ENCODE measurements around the gene SYT15B. TPM values are rescaled to one million over a fixed set of nuclear protein-coding genes. Genes with fewer than 3 reads are reported as not detected.
"Not testable (repeated sequence)": the region's sequence is repeated elsewhere in the genome, so short reads cannot be mapped to it uniquely, and the experiment has no call there.

Gene SYT15B
- total RNA-seq = 0.21 and 0.23 TPM in 2 replicates

DNA sequence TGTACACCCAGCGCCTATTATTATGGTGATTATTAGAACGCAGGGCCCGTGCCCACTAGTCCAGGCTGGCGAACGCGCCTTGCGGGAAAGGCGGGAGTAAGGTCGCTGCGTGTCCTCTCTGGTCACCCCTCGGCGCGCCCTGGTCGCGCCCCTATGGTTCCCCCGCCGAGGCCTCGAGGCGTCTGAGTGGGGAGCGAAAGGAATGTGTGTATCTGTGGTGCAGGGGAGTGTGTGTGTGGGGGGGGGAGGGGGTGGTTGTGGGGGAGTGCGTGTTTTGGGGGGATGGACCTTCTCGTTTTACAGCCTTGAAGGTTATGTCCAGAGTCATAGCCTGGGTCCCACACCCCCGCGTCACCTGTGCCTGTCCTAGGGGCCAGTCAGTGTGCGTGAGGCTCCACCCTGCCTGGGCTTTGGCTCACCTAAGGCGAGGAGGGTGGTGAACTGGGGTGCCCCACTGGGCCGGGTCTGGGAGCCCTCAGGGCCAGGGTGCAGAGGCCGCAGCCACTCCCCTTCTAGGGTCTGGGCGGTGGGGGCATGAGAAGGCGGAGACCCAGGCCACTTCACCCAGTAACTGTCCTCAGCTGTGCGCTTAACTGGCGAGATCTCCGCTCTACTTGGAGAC lies at the start of gene SYT15B:
Gene SYT15B (minus strand): TSS at position 39 of the 622 bp plus-strand sequence. CDS start 952 bp downstream, outside the sequence.
- H3K4me1 Mint-ChIP-seq (ENCODE audit: low read depth); DNase-seq (ENCODE audit: low spot score); H3K4me3 Mint-ChIP-seq (ENCODE audit: low read depth); H3K27ac Mint-ChIP-seq; intact Hi-C loops (cut with micrococcal nuclease); H3K9me3 Mint-ChIP-seq; H3K36me3 Mint-ChIP-seq (ENCODE audit: low read depth); H3K27me3 Mint-ChIP-seq (ENCODE audit: low read depth): not testable (repeated sequence)

DNA sequence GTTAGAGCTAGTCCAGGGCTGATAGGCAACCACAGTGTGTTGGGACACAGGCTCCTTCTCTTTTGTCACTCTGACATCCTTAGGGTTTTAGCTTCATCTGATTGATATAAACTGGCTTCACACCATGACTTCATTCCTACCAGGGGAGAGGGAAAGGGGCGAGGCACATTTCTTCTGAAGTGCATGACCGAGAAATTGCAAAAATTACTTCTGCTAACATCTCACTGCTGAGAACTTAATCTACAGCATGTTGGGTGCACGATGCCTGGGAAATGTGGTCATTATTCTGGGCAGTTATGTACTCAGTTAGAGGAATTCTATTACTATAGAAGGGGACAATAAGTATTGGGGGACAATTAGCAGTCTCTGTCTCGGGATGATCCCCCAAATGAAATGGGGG lies 16.2 kb upstream of the SYT15B start:
- H3K27ac Mint-ChIP-seq; H3K9me3 Mint-ChIP-seq; intact Hi-C loops (cut with micrococcal nuclease); H3K4me1 Mint-ChIP-seq (ENCODE audit: low read depth); H3K36me3 Mint-ChIP-seq (ENCODE audit: low read depth); DNase-seq (ENCODE audit: low spot score); H3K27me3 Mint-ChIP-seq (ENCODE audit: low read depth); H3K4me3 Mint-ChIP-seq (ENCODE audit: low read depth): not testable (repeated sequence)

DNA sequence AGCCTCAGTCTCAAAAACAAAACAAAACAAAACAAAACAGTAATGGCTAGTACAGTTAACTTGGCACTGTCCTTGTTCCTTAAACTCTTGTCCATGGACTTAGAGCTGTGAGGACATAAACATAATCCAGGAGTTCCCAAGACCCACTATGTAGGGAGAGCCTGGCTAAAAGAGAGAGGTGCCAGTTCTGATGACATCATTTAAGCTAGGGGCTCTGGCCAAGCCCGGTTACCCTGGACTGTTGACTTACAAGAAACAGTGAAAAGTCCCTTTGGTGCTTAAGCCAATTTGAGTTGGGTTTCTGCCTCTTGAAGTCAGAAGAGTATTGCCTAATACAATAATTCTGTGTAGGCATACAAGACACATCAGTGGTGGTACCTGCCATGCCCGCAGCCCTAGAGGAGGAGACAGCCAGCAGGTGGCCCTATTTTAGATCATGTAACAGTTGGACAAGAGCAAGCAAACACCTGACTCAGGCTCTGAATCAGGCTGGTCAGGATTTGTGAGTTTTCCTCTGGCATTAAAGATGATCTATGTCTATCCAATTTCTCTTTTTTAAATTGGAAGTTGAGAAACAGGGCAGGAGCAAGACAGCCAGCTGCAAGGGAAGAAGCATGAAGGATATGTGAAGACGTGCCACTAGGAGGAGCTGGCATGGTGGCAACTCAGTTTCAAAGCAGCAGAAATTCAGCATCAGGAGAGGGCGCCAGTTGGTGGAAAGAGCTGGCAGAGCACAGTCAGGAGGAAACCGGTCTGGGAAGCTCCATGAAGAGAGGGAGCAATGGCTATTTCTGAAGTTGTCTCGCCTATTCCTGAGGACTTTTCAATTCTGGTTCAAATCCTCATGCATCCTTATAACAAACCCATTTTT lies 12.2 kb upstream of the SYT15B start:
- DNase-seq (ENCODE audit: low spot score); H3K27ac Mint-ChIP-seq; H3K9me3 Mint-ChIP-seq; intact Hi-C loops (cut with micrococcal nuclease); H3K4me1 Mint-ChIP-seq (ENCODE audit: low read depth); H3K27me3 Mint-ChIP-seq (ENCODE audit: low read depth); H3K4me3 Mint-ChIP-seq (ENCODE audit: low read depth); H3K36me3 Mint-ChIP-seq (ENCODE audit: low read depth): not testable (repeated sequence)

- intact Hi-C loops (cut with micrococcal nuclease); H3K4me1 Mint-ChIP-seq (ENCODE audit: low read depth); H3K9me3 Mint-ChIP-seq; H3K36me3 Mint-ChIP-seq (ENCODE audit: low read depth); H3K27ac Mint-ChIP-seq; H3K4me3 Mint-ChIP-seq (ENCODE audit: low read depth); DNase-seq (ENCODE audit: low spot score); H3K27me3 Mint-ChIP-seq (ENCODE audit: low read depth): not testable (repeated sequence)
Observed at GRCh38 chr10:47770745-47771144, 7.4 kb upstream of the SYT15B start.

DNA sequence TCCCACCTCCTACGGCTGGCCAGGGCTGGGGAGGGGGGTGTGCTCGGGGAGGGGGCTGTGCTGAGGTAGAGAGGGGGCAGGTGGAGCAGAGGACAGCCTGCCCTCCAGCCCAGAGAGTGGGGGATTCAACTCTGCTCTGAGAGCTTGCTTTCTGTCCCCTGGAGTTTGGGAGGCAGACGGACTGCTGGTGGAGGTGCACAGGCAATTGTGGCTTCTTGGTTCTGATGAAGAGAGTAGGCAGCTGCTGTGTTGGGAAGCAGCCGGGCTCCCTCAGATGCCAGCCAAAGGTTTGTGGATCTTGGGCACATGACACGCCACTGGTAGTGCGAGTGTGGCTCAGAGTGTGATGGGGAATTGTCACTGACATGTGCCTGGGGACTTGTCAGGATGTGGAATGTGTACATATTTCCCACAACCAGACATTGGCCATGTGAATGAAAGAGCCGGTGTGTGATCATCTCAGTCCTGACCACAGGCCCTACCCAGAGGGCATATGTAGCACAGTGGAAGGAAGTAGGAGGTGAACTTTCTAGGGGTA lies 5.3 kb upstream of the SYT15B start:
- H3K36me3 Mint-ChIP-seq (ENCODE audit: low read depth); H3K27me3 Mint-ChIP-seq (ENCODE audit: low read depth); H3K9me3 Mint-ChIP-seq; H3K4me1 Mint-ChIP-seq (ENCODE audit: low read depth); DNase-seq (ENCODE audit: low spot score); H3K27ac Mint-ChIP-seq; intact Hi-C loops (cut with micrococcal nuclease); H3K4me3 Mint-ChIP-seq (ENCODE audit: low read depth): not testable (repeated sequence)

- DNase-seq (ENCODE audit: low spot score); H3K27ac Mint-ChIP-seq; H3K4me3 Mint-ChIP-seq (ENCODE audit: low read depth); H3K9me3 Mint-ChIP-seq; H3K4me1 Mint-ChIP-seq (ENCODE audit: low read depth); intact Hi-C loops (cut with micrococcal nuclease); H3K36me3 Mint-ChIP-seq (ENCODE audit: low read depth); H3K27me3 Mint-ChIP-seq (ENCODE audit: low read depth): not testable (repeated sequence)
Observed at GRCh38 chr10:47768085-47768484, 4.7 kb upstream of the SYT15B start.

DNA sequence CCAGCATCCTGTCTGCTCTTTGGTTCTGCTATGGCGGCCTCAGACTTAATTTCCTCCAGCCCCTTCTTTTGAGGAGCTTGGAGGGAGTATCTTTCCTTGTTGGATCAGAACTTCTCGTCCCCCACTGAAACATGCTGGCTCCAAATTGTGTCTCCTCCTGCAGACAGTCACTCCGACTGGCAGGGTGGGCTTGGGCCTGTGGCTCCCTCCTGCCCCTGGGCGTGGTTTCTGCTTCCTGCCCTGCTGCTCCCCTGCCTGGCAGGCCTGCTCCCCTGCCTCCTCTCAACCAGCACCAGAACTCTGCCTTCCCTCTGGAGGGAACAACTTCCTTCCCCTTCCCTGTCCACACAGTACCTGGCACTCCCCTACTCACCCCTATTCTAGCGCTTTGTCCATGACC lies 3.8 kb upstream of the SYT15B start:
- H3K27ac Mint-ChIP-seq; intact Hi-C loops (cut with micrococcal nuclease); H3K4me1 Mint-ChIP-seq (ENCODE audit: low read depth); DNase-seq (ENCODE audit: low spot score); H3K9me3 Mint-ChIP-seq; H3K4me3 Mint-ChIP-seq (ENCODE audit: low read depth); H3K36me3 Mint-ChIP-seq (ENCODE audit: low read depth); H3K27me3 Mint-ChIP-seq (ENCODE audit: low read depth): not testable (repeated sequence)

GRCh38 chr10:47765232-47765631 lies 1.8 kb upstream of the SYT15B start:
- H3K27ac Mint-ChIP-seq; H3K9me3 Mint-ChIP-seq; H3K4me1 Mint-ChIP-seq (ENCODE audit: low read depth); DNase-seq (ENCODE audit: low spot score); H3K36me3 Mint-ChIP-seq (ENCODE audit: low read depth); H3K4me3 Mint-ChIP-seq (ENCODE audit: low read depth); H3K27me3 Mint-ChIP-seq (ENCODE audit: low read depth); intact Hi-C loops (cut with micrococcal nuclease): not testable (repeated sequence)

- intact Hi-C loops (cut with micrococcal nuclease); H3K36me3 Mint-ChIP-seq (ENCODE audit: low read depth); H3K9me3 Mint-ChIP-seq; DNase-seq (ENCODE audit: low spot score); H3K4me1 Mint-ChIP-seq (ENCODE audit: low read depth); H3K27me3 Mint-ChIP-seq (ENCODE audit: low read depth); H3K4me3 Mint-ChIP-seq (ENCODE audit: low read depth); H3K27ac Mint-ChIP-seq: not testable (repeated sequence)
Observed at GRCh38 chr10:47762674-47763553, 478 bp downstream of the SYT15B start.

- H3K9me3 Mint-ChIP-seq; H3K4me1 Mint-ChIP-seq (ENCODE audit: low read depth); H3K4me3 Mint-ChIP-seq (ENCODE audit: low read depth); H3K27me3 Mint-ChIP-seq (ENCODE audit: low read depth); DNase-seq (ENCODE audit: low spot score); intact Hi-C loops (cut with micrococcal nuclease); H3K27ac Mint-ChIP-seq; H3K36me3 Mint-ChIP-seq (ENCODE audit: low read depth): not testable (repeated sequence)
Observed at GRCh38 chr10:47758855-47759254, 4.5 kb downstream of the SYT15B start.

- intact Hi-C loops (cut with micrococcal nuclease); H3K4me3 Mint-ChIP-seq (ENCODE audit: low read depth); DNase-seq (ENCODE audit: low spot score); H3K9me3 Mint-ChIP-seq; H3K27ac Mint-ChIP-seq; H3K27me3 Mint-ChIP-seq (ENCODE audit: low read depth); H3K36me3 Mint-ChIP-seq (ENCODE audit: low read depth); H3K4me1 Mint-ChIP-seq (ENCODE audit: low read depth): not testable (repeated sequence)
Observed at GRCh38 chr10:47756169-47756568, 7.2 kb downstream of the SYT15B start.

- H3K36me3 Mint-ChIP-seq (ENCODE audit: low read depth); H3K4me1 Mint-ChIP-seq (ENCODE audit: low read depth); H3K9me3 Mint-ChIP-seq; H3K27ac Mint-ChIP-seq; DNase-seq (ENCODE audit: low spot score); H3K4me3 Mint-ChIP-seq (ENCODE audit: low read depth); intact Hi-C loops (cut with micrococcal nuclease); H3K27me3 Mint-ChIP-seq (ENCODE audit: low read depth): not testable (repeated sequence)
Observed at GRCh38 chr10:47753871-47754270, 9.5 kb downstream of the SYT15B start.
